WI38 (cell line): ENCODE data around the gene POU2F2.
"Not testable (repeated sequence)": the region's sequence is repeated elsewhere in the genome, so short reads cannot be mapped to it uniquely, and the experiment has no call there.

Source experiments
- H3K4me3 ChIP-seq: 2 replicates; pipeline ENCODE4 v1.5.1; 2011; ENCODE audit warnings: low read depth, mild to moderate bottlenecking, control low read depth, low read length
- TF ChIP-seq, protein P1 (sequence below): IDR thresholded peaks from 2 replicates; pipeline ENCODE4 v1.5.1; 2012; ENCODE audit warnings: low read depth, mild to moderate bottlenecking, control low read depth, low read length

The POU2F2 gene

DNA sequence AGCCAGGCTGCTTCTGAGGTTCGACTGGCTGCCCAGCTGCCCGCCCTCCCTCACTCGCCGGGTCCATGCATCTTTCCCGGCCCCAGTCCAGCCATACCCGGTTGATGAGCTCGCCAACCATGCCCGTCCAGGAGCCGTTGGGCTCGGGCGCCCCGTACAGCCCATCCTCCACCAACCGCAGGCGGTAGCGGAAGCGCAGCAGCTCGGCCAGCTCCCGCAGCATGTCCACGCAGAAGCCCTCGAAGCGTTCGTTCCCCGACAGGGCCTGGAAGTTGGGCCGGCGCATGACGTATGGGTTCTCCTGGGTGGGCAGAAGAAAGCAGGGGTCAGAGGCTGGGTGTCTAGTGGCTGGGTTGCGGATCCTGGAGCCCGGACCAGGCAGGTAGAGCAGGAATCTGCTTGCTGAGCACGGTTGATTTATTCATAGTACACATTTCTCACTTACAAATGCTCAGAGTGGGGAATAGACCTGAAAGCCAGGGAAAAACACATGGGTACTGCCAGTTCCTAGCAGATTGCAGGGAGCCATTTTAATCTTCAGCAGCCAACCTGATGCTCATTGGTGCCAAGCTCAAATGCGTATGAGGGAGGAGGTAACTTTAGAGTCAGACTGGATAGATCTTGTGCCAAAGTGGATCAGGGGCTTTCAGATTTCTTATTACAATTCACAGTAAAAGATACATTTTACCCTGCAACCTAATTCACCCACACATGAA lies 89.6 kb downstream of the POU2F2 start:
- TF ChIP-seq, protein P1, sequence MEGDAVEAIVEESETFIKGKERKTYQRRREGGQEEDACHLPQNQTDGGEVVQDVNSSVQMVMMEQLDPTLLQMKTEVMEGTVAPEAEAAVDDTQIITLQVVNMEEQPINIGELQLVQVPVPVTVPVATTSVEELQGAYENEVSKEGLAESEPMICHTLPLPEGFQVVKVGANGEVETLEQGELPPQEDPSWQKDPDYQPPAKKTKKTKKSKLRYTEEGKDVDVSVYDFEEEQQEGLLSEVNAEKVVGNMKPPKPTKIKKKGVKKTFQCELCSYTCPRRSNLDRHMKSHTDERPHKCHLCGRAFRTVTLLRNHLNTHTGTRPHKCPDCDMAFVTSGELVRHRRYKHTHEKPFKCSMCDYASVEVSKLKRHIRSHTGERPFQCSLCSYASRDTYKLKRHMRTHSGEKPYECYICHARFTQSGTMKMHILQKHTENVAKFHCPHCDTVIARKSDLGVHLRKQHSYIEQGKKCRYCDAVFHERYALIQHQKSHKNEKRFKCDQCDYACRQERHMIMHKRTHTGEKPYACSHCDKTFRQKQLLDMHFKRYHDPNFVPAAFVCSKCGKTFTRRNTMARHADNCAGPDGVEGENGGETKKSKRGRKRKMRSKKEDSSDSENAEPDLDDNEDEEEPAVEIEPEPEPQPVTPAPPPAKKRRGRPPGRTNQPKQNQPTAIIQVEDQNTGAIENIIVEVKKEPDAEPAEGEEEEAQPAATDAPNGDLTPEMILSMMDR: no peak
- H3K4me3 ChIP-seq: no peak overlapping the region

DNA sequence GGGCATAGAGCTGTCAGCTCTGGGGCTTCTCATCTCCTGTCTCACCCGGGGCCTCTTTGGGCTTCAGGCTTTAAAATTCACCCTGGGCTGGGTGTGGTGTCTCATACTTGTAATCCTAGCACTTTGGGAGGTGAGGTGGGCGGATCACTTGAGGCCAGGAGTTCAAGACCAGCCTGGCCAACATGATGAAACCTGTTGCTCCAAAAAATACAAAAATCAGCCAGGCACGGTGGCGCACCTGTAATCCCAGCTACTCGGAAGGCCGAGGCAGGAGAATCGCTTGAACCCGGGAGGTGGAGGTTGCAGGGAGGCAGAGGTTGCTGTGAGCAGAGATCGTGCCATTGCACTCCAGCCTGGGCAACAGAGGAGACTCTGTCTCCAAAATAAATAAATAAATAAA lies 91.8 kb downstream of the POU2F2 start:
- not testable (repeated sequence) for H3K4me3 ChIP-seq

DNA sequence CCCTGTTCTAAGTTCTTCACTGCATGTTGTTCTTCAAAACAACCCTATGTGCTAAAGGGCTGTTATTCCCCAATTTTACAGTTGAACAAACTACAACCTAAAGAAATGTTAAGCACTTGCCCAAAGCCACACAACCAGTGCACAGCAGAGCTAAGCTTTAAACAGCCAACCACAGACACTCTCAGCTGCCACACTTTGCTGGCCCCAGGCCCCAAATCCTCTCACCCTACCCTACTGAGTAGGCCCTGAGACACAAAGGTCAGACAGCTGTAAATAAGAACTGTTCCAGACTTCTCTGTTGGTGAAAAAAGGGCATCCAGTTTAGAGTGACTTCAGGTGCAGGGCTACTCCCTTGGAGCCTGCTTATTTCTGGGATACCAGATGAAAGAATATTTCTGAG lies 92.2 kb downstream of the POU2F2 start:
- TF ChIP-seq, protein P1: no peak
- H3K4me3 ChIP-seq: no peak overlapping the region

DNA sequence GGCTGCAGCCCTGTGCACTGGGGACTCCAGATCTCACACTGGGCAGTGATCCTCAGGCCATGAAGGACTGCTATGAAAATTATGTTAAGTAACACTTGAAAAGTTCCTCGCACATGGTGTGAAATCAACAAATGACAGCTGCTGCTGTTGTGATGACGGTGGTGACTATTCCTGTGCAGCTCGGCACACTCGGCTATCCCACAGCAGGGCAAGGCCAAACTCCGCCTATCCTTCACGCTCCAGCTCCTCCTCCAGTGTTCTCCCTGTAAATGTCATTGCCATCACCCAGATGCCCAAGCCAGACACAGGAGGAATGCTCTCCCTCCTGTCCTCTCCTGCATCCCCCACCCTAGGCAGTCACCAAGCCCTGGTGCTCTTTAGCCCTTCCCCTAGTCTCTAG lies 93.6 kb downstream of the POU2F2 start:
- TF ChIP-seq, protein P1: no peak
- H3K4me3 ChIP-seq: no peak overlapping the region

DNA sequence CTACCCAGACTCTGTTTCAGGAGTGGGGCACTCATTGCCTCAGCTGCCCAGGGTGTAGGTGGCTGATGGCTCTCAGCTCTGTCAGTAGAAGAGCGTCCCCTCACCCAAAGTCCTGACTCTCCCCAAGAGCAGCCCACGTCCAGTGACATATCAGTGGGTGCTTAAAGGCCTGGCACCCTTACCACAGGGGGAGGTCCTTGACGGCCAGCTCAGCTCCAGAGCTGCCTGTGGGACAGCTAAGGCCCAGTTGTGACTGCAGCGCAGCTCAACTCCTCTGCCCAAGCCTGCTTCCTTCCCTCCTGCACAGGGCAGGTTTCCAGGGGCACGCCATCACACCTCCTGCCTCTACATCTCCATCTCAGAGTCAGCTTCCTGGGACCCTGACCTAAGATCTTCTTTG lies 94.6 kb downstream of the POU2F2 start:
- TF ChIP-seq, protein P1: no peak
- H3K4me3 ChIP-seq: no peak overlapping the region
